ENCODE measurements around the gene CAMK4. TPM values are rescaled to one million over a fixed set of nuclear protein-coding genes. Genes with fewer than 3 reads are reported as not detected.
A peak's percentile ranks its signal among the peaks of the same experiment; 100 is the strongest.

The CAMK4 gene
- total RNA-seq, result 3.9 and 5.1 TPM in 2 replicates

DNA sequence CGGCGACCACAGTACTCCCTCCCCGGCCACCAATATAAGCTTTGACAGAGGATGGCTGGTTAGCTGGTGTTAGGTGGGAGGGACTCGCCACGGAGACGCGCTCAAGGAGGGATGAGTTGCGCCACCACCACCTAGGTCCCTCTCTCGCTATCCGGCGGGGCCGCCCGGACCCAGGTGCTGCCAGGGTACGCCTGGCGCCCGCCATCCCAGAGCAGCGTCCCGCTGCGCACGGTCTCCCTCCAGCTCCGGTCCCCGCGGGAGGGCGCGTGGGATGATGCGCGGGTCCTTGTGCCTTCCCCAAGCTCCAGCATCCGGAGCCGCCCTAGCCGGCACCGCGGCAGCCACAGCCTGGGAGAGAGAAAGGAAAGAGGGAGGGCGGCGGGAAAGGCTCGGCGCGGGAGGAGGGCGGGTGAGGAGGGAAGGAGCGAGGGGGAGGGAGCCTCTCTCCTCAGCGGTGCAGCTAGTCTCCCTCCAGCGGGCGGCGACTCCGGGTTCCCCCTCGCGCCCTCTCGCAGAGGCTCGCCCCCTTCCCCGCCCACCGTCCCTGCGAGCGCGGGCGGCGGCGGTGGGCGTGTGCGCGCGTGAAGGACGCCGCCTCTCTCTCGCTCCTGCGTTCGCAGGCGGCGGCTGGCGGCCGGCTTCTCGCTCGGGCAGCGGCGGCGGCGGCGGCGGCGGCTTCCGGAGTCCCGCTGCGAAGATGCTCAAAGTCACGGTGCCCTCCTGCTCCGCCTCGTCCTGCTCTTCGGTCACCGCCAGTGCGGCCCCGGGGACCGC lies at the start of gene CAMK4:
Gene CAMK4 (plus strand): TSS at position 598 of the 774 bp plus-strand sequence. CDS start 100 bp downstream, at position 698.
- TF ChIP-seq CTCF (conservative IDR thresholded peaks at IDR 0.05; ENCODE audit: low read depth, low read length), result peak; percentile 2
- peak within 1 kb of the TSS; percentile 57 for H3K4me3 ChIP-seq (ENCODE audit: low read depth, low read length)
- no peak for DNase-seq (ENCODE audit: low read depth)

DNA sequence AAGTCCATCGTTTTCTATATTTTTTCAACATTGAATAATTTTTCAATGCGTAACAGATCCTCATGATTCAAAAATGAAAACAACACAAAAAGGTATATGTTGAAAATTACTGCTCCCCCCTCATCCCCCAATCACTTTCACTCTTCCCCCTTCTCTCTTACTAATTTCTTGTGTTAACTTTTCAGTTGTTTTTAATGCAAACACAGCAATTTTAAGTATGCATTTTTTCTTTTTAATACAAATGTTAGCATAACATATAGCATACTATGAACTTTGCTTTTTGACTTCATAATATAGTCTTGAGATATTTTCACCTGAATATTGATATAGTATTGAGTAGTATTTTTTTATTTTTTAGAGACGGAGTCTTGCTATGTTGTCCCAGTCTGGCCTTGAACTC lies 41.1 kb upstream of the CAMK4 start:
- no peak for DNase-seq (ENCODE audit: low read depth)
- no peak for TF ChIP-seq CTCF (conservative IDR thresholded peaks at IDR 0.05; ENCODE audit: low read depth, low read length)
- no peak overlapping the region for H3K4me3 ChIP-seq (ENCODE audit: low read depth, low read length)

DNA sequence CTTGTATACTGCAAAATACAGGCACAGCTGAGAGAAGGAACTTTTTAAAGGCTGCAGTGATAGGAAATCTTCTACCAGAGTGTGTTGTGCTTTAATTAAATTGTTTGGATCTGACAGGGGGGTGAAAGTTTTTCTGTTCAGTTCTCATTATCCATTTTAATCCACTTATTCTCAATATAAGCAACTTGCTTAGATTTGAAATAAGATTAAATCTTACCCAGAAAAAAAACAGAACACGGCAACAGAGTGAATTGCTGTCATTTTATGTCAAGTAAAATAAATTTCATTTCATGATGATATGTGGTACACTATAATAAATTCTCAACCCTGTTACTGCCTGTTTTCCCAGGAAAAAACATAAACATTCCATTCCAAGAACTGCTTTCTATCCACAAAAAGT lies 37.1 kb upstream of the CAMK4 start:
- TF ChIP-seq CTCF (conservative IDR thresholded peaks at IDR 0.05; ENCODE audit: low read depth, low read length), result no peak
- no peak overlapping the region for H3K4me3 ChIP-seq (ENCODE audit: low read depth, low read length)
- DNase-seq (ENCODE audit: low read depth), result no peak

- no peak overlapping the region for H3K4me3 ChIP-seq (ENCODE audit: low read depth, low read length)
- no peak for DNase-seq (ENCODE audit: low read depth)
- no peak for TF ChIP-seq CTCF (conservative IDR thresholded peaks at IDR 0.05; ENCODE audit: low read depth, low read length)
These were observed 30.1 kb upstream of the CAMK4 start for GRCh38 chr5:111194053-111194452.

DNA sequence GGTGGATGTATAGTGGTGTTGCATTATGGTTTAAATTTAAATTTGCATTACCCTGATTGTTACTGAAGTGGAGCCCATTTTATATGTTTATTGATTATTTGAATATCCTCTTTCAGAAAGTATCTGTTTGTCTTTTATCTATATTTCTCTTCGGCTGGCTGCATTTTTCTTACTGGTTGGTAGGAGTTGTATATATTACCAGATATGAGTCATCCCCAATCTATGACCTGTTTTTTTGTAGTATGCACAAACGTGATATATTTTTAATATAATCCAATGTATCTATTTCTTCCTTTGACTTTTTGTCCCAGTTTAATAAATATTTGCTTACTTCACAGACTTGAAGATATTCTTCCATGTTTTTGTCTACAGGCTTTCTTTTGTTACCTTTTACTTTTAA lies 29.3 kb upstream of the CAMK4 start:
- no peak for TF ChIP-seq CTCF (conservative IDR thresholded peaks at IDR 0.05; ENCODE audit: low read depth, low read length)
- H3K4me3 ChIP-seq (ENCODE audit: low read depth, low read length), result no peak overlapping the region
- no peak for DNase-seq (ENCODE audit: low read depth)

- no peak for TF ChIP-seq CTCF (conservative IDR thresholded peaks at IDR 0.05; ENCODE audit: low read depth, low read length)
- H3K4me3 ChIP-seq (ENCODE audit: low read depth, low read length), result no peak overlapping the region
- no peak for DNase-seq (ENCODE audit: low read depth)
These were observed 26.7 kb upstream of the CAMK4 start for GRCh38 chr5:111197523-111197922.
